HK-2 (cell line): ENCODE data around the gene PKN1.
"Not testable (repeated sequence)": the region's sequence is repeated elsewhere in the genome, so short reads cannot be mapped to it uniquely, and the experiment has no call there.

Source experiments
- DNase-seq: peaks from one replicate; pipeline ENCODE4 v3.0.0-alpha.2; 2018; ENCODE audit not compliant: unreplicated experiment

The PKN1 gene

DNA sequence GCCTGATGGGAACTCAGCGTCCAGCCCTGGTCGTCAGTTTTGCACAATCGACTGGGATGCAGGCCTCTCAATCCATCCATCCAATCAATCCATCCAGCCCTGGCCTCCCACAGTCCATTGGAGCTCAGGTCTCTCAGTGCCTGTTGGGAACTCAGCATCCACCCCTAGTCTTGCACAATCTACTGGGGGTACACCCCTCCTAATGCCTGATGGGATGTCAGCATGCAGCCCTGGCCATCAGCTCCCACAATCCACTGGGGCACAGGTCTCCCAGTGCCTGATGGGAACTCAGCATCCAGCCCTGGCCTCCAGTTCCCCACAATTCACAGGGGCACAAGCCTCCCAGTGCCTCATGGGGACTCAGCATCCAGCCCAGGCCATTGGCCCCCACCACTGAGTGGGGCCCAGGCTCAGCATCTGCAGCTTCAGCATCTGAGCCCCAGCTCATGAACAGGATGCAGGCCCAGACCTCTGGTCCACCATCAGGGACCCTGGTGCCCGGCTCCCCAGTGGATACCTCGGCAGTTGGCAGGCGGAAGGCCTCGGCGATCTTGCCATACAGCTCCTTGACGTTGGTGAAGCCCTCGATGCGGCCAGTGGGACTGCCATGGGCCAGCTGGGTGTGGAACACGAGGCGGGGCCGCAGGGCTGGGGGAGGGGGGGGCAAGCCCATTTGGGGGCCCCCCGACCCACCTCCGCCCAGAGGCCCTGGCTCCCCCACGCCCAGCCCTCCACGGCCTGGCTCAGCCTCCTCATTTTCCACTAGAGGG is 49.3 kb downstream of the PKN1 start:
- no peak for DNase-seq

DNA sequence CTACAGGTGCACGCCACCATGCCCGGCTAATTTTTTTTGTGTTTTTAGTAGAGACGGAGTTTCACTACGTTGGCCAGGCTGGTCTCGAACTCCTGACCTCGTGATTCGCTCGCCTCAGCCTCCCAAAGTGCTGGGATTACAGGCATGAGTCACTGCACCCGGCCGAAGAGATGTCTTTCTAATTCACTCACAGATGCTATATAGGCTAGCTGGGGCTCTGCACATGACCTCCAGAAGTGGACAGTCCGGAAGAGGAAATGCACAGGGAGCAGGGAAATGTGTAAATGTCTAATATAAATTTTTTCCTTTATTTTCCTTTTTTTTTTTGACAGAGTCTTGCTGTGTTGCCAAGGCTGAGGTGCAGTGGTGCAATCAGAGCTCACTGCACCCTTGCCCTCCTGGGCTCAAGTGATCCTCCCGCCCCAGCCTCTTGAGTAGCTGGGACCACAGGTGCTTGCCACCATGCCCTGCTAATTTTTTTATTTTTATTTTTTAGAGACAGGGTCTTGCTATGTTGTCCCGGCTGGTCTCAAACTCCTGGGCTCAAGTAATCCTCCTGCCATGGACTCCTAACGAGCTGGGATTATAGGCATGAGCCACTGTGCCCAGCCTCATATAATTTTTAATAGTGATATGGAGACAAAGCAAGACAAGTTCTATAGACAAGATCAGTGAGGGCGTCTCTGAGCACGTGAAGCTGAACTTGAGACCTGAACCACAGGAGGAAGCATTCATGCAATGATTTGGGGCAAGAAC is 54.4 kb downstream of the PKN1 start:
- DNase-seq, result no peak

DNA sequence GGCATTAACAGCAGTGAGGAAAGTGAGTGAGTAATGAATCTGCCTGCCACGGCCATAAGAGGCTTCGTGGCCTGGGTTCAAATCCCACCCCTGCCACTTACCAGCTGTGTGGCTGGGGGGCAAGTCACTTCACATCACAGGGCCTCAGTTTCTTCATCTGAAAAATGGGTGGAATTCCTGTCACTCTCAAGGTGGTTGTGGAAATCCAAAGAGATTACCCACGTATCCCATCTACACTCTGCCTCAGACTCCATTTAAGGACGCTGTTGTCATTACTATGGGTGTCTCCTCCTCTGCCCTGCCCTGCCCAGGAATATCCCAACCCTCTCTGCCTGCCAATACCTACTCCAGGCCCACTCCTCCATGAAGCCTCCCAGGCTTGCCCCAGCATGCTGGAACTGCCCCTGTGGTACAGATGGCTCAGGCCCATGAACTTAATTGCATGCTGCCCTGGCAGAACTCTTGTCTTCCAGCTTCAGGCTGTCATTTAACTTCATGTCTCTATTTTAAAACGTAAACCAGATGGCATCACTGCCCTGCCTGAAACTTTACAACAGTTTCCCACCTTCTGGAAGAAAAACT is 59.7 kb downstream of the PKN1 start:
- DNase-seq, result no peak

DNA sequence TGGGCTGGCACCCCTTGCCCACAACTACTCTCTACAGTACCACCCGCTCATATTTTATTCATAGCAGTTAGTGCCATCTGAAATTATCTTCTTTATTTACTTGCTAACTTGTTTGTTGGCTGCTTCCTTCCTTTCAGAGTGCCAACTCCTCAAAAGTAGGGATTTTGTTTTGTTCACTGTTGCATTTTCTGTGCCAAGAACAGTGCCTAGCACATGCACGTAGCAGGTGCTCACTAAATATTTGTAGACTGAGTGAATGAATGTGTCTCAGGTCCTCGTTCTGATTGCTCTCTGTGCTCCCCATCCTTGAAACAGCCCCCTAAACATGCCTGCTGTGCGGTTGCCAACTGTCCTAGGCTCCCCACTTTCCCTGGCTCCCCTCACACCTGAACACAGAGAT is 61.3 kb downstream of the PKN1 start:
- no peak for DNase-seq

DNA sequence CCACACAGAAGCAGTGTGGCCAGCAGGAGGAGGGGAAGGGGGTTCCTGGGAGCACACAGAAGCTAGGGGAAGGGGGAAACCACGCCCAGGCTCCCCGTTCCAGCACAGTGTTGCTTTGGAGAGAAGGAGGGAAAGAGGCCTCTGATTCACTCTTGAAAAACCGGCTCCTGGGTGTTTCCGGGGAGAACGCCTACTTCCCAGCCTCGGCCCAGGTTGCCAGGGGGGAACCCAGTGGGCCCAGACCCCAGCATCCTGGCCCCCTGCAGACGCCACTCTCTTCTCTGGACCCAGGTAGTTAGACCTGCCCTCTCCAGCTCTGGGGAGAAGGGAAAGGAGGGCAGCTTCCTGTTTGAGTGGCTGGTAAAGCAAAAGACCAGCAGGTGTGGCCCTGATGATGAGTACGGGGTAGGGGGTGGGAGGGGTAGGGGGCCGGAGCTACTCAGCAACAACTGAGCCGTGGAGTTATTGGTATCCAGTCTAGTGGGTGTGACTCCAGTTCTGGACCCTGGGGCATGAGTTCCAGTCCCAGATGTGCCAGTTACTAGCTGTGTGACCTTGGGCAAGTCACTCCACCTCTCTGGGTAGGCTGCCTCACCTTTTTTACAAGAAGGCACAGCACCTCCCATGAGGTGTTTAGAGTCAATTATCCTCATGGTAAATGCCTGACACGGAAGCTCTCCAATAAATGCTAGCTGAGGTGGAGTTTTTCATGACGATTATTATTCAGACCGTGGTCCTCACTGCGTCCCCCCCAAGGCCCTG is 62.0 kb downstream of the PKN1 start:
- no peak for DNase-seq

DNA sequence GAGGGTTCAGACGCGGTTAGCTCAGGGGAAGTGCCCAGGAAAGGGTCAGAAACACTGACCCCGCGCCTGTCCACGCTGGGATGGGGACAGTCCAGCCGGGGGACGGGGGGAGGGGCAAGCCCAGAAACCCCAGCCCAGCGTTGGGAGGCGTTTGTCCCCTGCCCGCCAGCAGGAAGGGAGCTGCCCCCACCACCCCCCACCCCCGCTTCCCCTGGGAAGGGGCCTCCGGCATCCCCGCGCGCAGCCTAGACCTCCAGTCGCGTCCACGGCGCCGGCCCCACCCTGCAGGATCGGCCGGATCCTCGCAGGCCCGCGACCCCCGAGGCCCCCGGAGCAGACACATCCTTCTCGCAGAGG is 62.5 kb downstream of the PKN1 start:
- no peak for DNase-seq

DNA sequence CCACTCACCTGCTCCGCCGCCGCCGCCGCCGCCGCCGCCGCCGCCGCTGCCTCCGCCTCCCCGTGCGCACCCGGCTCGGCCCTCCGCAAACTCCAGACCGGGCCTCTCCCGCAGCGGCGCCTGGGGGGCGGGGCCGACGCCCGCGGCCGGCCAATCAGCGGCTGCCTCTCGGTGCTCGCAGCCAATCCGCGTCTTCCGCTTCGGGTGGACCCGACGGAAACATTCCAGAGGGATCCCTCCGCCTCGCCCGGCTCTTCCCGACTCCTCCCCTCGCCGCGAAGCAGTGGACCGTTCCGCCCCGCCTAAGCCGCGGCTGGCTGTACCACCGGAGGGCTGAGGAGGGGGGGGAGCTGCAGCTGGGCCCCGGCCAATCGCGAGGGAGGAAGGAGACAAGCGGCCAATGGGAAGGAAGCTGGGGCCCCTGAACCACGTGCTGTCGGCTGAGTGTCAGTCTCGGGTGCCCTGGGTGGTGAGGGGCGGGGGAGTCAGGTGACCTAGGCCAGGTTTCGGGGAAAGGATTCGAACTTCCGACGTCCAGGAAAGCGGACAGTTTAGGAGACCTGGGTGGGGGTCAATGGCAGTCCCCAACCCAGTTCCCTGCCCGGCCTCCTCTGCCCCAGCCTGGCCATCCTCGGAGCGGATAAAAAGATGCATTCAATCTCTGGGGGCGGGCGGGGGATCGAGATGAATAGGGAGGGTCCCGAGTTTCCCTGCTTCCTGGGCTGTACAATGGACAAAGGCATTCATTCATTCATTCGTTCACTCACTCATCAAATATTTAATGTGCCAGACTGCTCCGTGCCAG is 63.1 kb downstream of the PKN1 start, which contains the start of gene GIPC1:
Gene GIPC1 (minus strand): TSS at position 99 of the 805 bp plus-strand sequence. CDS start 13,151 bp downstream, outside the sequence.
- DNase-seq, result peak; percentile 99

DNA sequence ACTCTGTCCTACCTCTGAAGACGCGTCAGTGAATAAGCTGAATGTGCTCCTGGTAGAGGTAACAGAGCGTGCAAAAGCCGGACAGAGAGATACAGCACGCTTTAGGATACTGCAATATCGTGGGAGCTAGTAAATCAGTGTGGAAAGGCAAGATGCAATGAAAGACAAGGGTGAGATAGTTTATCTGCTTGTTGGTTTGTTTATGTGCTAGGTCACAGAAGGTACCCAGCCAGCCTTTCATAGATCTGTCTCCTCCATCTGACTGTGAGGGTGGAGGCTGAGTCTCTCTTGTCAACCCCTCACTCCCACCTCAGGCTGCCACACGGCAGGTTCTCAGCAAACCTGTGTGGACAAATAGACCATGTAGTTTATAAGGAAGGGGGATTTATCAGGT is 63.7 kb downstream of the PKN1 start:
- DNase-seq, result no peak

DNA sequence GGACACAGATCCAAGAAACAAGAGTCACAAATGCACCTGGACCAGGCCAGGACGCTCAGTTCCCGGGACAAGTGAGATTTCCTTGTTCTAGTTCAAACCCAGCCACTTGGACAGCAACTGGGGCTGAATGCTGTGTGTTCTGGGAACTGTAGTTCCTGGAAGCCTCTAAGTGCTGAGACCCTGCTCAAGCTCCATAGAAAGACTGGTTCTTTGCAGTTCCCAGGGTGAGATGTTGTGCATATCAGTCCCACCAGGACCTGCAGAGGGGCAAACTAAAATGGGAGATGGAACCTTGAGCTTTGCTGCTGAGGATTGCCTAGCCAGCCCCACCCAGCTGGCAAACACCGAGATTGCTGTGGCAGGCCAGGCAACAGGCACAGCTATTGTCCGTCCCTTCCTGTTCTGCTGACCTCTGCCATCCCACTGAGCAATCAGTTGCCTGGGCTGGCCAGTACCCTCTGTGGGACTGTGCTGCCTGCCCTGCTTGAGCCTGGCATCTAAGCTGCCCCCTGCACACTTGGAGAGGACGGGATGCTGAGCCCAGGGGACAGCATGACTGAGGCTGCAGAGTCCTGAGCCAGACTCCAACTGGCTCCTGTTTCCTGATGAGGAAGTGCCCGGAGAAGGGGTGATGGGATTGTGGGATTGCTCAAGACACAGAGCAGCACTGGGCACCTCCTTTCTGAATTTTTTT is 64.3 kb downstream of the PKN1 start:
- no peak for DNase-seq

DNA sequence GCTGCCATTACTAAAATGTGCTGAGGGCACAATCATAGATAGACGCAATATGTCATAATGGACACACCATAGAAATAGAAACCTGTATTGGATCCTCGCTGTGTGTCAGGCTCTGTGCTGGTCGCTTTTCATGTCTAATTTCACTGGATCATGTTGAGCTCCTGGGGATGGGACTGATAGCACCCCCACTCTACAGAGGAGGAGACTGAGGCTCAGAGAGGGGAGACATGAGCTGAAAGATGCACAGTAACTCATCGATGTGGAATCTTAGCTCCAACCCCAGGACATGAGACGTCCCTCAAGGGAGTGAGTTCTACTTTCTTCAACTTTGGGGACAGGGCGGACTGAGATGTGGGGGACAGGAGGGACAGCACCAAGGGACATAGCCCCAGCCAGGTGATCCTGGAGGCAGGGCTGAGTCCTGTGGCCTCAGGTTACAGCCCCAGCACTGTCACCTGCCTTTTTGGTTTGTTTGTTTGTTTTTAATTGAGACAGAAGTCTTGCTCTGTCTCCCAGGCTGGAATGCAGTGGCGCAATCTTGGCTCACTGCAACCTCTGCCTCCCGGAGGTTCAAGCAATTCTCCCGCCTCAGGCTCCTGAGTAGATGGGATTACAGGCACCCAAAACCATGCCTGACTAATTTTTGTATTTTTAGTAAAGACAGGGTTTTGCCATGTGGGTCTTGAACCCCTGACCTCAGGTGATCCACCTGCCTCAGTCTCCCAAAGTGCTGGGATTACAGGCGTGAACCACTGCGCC is 69.4 kb downstream of the PKN1 start:
- DNase-seq, result no peak

DNA sequence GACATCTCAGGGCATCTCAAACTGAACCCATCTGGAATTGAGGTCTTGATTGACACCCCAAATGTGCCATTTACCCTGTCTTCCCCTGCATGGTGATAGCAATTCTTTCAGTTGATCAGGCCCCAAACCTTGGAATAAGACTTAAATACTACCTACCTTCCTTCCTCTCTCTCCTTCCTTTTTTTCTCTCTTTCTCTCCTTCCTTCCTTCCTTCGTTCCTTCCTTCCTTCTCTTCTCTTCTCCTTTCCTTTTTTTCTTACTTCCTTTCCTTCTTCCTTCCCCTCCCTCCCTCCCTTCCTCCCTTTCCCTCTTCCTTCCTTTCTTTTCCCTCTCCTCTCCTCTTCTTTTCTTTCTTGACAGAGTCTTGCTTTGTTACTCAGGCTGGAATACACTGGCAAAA is 70.2 kb downstream of the PKN1 start:
- DNase-seq, result no peak

DNA sequence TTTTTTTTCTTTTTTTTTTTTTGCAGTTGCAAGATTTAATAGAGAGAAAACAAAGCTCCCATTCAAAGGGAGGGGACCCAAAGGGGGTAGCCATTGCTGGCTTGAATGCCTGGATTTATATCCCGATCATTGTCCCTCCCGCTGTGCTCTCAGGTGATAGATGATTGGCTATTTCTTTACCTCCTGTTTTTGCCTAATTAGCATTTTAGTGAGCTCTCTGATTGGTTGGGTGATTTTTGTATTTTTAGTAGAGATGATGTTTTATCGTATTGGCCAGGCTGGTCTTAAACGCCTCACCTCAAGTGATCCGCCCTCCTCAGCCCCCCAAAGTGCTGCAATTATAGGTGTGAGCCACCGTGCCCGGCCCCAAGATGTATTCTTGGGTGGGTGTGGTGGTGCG is 71.5 kb downstream of the PKN1 start:
- DNase-seq, result not testable (repeated sequence)

DNA sequence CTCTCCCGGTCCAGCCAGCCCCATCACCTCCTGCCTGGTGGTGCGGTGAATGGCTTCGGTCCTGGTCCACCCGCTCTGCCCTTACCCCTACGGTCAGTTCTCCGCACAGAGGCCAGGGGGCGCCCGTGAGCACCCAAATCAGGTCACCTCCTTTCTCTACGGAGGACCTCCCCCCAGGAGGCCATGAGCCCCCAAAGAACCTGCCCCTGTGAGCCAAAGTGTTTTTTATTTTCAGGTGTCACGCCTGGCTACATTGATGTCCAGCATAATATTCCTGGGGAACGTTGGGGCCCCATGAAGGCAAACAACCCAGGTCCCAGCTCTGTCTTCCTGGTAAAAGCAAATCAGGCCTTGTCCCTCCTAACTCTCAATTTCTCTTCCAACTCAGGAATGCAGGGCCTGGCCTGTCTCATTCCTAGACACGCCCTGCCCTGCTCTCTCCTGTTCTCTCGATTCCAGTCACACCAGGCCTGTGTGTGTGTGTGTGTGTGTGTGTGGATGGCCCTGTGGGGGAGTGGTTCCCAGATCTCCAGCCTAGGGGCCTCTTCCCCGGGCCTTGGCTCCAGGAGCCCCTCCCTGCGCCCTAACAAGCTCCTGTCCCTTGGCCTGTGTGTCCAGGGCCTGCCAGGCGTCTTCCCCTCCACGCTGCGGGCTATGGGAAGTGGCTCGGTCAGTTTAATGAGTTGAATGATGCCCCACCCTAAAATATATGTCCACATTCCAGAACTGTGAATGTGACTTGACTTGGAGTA is 72.6 kb downstream of the PKN1 start:
- peak; percentile 69 for DNase-seq

DNA sequence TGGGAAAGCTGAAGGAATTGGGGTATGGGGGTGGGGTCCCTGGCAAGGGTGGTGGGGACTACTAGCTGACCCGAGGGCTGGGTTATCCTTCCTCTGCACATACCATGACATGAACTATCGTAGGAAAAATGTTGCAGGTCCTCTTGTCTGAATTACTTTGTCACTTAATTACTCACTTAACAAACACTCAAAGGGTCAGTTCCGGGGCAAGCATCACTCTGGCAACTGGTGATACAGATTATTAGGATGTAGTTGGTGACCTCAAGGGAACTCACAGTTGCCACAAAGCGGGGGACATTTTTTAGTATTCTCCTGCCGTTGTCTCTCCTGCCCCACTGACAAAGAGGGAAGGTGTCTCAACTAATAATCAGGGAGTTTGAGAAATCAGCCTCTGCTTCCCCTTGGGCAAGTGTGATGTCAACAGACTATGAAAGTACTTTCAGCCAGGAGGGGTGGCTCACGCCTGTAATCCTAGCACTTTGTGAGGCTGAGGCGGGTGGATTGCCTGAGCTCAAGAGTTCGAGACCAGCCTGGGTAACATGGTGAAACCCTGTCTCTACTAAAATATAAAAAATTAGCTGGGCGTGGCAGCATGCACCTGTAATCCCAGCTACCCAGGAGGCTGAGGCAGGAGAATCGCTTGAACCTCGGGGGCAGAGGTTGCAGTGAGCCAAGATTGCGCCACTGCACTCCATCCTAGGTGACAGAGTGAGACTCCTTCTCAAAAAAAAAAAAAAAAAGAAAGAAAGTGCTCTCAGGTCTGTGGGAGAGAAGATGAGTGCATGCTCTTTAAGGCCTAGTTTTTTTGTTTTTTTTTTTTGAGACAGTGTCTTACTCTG is 74.8 kb downstream of the PKN1 start:
- DNase-seq, result no peak

DNA sequence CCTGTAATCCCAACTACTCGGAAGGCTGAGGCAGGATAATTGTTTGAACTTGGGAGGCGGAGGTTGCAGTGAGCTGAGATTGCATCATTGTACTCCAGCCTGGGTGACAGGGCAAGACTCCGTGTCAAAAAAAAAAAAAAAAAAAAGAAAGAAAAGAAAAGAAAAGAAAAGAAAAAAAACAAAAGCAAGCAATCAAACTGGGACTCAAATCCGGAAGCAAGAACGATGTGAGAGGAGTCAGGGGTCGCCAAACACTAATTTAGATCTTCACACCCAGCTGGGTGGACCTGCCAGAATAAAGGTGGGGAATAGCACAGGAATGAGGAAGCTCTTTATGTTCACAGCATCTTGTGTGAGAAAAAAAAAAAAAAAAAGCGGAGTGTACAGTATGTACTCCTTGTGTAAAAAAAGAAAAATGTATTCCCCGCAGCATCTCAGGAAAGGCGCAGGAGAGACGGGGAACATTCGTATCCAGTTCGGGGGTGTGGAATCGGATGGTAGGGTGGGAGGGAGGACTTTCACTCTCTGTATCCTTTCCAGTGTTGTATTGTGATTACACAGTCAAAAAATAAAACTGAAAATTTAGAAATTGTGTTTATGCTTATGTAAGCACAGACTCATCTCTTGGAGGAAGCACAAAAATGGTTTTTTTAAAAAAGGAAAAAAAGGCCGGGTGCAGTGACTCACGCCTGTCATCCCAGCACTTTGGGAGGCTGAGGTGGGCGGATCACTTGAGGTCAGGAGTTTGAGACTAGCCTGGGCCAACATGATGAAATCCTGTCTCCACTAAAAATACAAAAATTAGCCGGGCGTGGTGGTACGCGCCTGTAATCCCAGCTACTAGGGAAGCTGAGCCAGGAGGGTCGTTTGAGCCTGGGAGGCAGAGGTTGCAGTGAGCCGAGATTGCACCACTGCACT is 77.5 kb downstream of the PKN1 start:
- no peak for DNase-seq

DNA sequence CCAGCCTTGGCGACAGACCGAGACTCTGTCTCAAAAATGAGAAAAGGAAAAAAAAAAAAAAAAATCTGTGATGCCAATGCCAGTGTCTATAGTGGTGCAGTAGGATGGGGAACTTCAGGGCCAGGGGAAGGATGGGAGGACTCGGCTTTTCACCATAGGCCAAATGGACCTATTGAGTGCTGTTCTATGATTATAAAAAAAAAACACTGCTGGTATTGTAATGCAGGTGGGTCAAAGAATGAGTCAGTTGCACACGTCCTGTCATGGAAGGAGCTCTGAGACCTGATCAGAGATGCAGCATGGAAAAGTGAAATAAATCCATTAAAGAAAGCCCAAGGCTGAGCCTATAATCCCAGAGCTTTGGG is 78.1 kb downstream of the PKN1 start:
- DNase-seq, result no peak

DNA sequence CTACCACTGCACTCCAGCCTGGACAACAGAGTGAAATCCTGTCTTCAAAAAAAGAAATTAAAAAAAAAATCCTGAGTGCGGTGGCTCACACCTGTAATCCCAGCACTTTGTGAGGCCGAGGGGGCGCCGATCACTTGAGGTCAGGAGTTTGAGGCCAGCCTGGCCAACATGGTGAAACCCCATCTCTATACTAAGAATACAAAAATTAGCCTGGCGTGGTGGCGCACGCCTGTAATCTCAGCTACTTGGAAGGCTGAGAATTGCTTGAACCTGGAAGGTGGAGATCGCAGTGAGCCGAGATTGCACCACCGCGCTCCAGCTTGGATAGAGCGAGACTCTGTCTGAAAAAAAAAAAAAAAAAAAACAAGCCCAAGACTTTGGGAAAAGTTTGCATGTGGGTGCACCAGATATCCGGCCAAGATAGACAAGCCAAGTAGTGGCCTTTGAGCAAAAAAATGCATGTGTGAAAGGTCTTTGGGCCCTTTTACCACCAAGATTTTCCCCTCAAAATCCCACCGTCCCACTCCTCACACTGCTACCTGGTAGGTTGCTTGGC is 79.4 kb downstream of the PKN1 start:
- DNase-seq, result no peak
